ENCODE results near the gene CSNK2A3. TPM values are rescaled to one million over a fixed set of nuclear protein-coding genes. Genes with fewer than 3 reads are reported as not detected.
"Not testable (repeated sequence)": the region's sequence is repeated elsewhere in the genome, so short reads cannot be mapped to it uniquely, and the experiment has no call there.

The CSNK2A3 gene
- 2.1 TPM for total RNA-seq

- DNase-seq (ENCODE audit: low spot score): not testable (repeated sequence)
Observed at GRCh38 chr11:11352878-11353277, at the start of gene CSNK2A3. CSNK2A3 (minus strand) TSS chr11:11353250; CDS start chr11:11353119, 131 bp downstream.

GRCh38 chr11:11401960-11402535 lies 49.0 kb upstream of the CSNK2A3 start:
- no peak for DNase-seq (ENCODE audit: low spot score)

- DNase-seq (ENCODE audit: low spot score): no peak
Observed at GRCh38 chr11:11400635-11401232, 47.7 kb upstream of the CSNK2A3 start.

- DNase-seq (ENCODE audit: low spot score): no peak
Observed at GRCh38 chr11:11400121-11400520, 47.1 kb upstream of the CSNK2A3 start.

GRCh38 chr11:11397781-11398180 lies 44.7 kb upstream of the CSNK2A3 start:
- no peak for DNase-seq (ENCODE audit: low spot score)

GRCh38 chr11:11397036-11397415 lies 44.0 kb upstream of the CSNK2A3 start:
- no peak for DNase-seq (ENCODE audit: low spot score)

- no peak for DNase-seq (ENCODE audit: low spot score)
Observed at GRCh38 chr11:11396301-11397035, 43.4 kb upstream of the CSNK2A3 start.

GRCh38 chr11:11395126-11395525 lies 42.1 kb upstream of the CSNK2A3 start:
- DNase-seq (ENCODE audit: low spot score): no peak

GRCh38 chr11:11394241-11394640 lies 41.2 kb upstream of the CSNK2A3 start:
- no peak for DNase-seq (ENCODE audit: low spot score)

- DNase-seq (ENCODE audit: low spot score): no peak
Observed at GRCh38 chr11:11391796-11392463, 38.9 kb upstream of the CSNK2A3 start.

- no peak for DNase-seq (ENCODE audit: low spot score)
Observed at GRCh38 chr11:11391169-11391568, 38.1 kb upstream of the CSNK2A3 start.

GRCh38 chr11:11390068-11390771 lies 37.2 kb upstream of the CSNK2A3 start:
- no peak for DNase-seq (ENCODE audit: low spot score)

GRCh38 chr11:11389238-11389637 lies 36.2 kb upstream of the CSNK2A3 start:
- DNase-seq (ENCODE audit: low spot score): no peak

- no peak for DNase-seq (ENCODE audit: low spot score)
Observed at GRCh38 chr11:11387622-11388305, 34.7 kb upstream of the CSNK2A3 start.

GRCh38 chr11:11387207-11387606 lies 34.2 kb upstream of the CSNK2A3 start:
- no peak for DNase-seq (ENCODE audit: low spot score)

- DNase-seq (ENCODE audit: low spot score): no peak
Observed at GRCh38 chr11:11384829-11385228, 31.8 kb upstream of the CSNK2A3 start.

GRCh38 chr11:11383995-11384394 lies 30.9 kb upstream of the CSNK2A3 start:
- no peak for DNase-seq (ENCODE audit: low spot score)

GRCh38 chr11:11382858-11383532 lies 29.9 kb upstream of the CSNK2A3 start:
- no peak for DNase-seq (ENCODE audit: low spot score)

- DNase-seq (ENCODE audit: low spot score): no peak
Observed at GRCh38 chr11:11381471-11382105, 28.5 kb upstream of the CSNK2A3 start.

- no peak for DNase-seq (ENCODE audit: low spot score)
Observed at GRCh38 chr11:11380883-11381282, 27.8 kb upstream of the CSNK2A3 start.
